GM12865 (cell line): ENCODE data around the gene RASGRF2.

Experiments
- DNase-seq: peaks from one replicate; pipeline ENCODE4 v3.0.0; 2010; ENCODE audit warnings: low read depth
- H3K4me3 ChIP-seq: 2 replicates; pipeline ENCODE4 v1.5.1; 2011; ENCODE audit warnings: mild to moderate bottlenecking, low read depth, low read length, control low read depth
- CTCF ChIP-seq: IDR thresholded peaks from 2 replicates; pipeline ENCODE4 v1.5.1; 2011; ENCODE audit warnings: low read length, control low read depth, low read depth, inconsistent platforms; ENCODE audit not compliant: insufficient read depth; ENCODE audit errors: missing control alignments

Gene RASGRF2

GRCh38 chr5:81242906-81243436 is 282.8 kb downstream of the RASGRF2 start:
- DNase-seq: no peak
- no peak for TF ChIP-seq CTCF

GRCh38 chr5:81244451-81244850 is 284.3 kb downstream of the RASGRF2 start:
- H3K4me3 ChIP-seq: no peak overlapping the region
- no peak for TF ChIP-seq CTCF
- no peak for DNase-seq

More at GRCh38 chr5:81242906-81243436, 282.8 kb downstream of the RASGRF2 start:
- H3K4me3 ChIP-seq: no peak overlapping the region

- no peak overlapping the region for H3K4me3 ChIP-seq
- TF ChIP-seq CTCF: no peak
- no peak for DNase-seq
Measured at GRCh38 chr5:81245871-81246235, 285.7 kb downstream of the RASGRF2 start.

- no peak for DNase-seq
- H3K4me3 ChIP-seq: no peak overlapping the region
- TF ChIP-seq CTCF: no peak
Measured at GRCh38 chr5:81246697-81247096, 286.5 kb downstream of the RASGRF2 start.

GRCh38 chr5:81247441-81247972 is 287.3 kb downstream of the RASGRF2 start:
- no peak for TF ChIP-seq CTCF
- H3K4me3 ChIP-seq: no peak overlapping the region
- no peak for DNase-seq

- TF ChIP-seq CTCF: no peak
- no peak for DNase-seq
- no peak overlapping the region for H3K4me3 ChIP-seq
Measured at GRCh38 chr5:81249240-81249639, 289.1 kb downstream of the RASGRF2 start.

- DNase-seq: no peak
Measured at GRCh38 chr5:81250004-81250403, 289.8 kb downstream of the RASGRF2 start.

More at GRCh38 chr5:81250004-81250403, 289.8 kb downstream of the RASGRF2 start:
- no peak overlapping the region for H3K4me3 ChIP-seq
- no peak for TF ChIP-seq CTCF
